WTC11 (cell line): ENCODE results near the gene UQCR10.

Source experiments
- ATF3 ChIP-seq: sonication (generic); formaldehyde crosslinking; conservative IDR thresholded peaks from 2 replicates; pipeline ENCODE4 v1.8.1; 2022; ENCODE audit warnings: mild to moderate bottlenecking, missing genetic modification reagents
- CTCF ChIP-seq: fragments of 200-600 bp; IDR thresholded peaks from 2 replicates; pipeline ENCODE4 v1.8.0; 2022; ENCODE audit warnings: antibody characterized with exemption
- ETV6 ChIP-seq: sonication (generic); formaldehyde crosslinking; IDR thresholded peaks from 2 replicates; pipeline ENCODE4 v1.8.1; 2022; ENCODE audit warnings: mild to moderate bottlenecking, missing genetic modification reagents
- FOXP4 ChIP-seq: sonication (generic); formaldehyde crosslinking; IDR thresholded peaks from 2 replicates; pipeline ENCODE4 v1.8.0; 2022; ENCODE audit warnings: mild to moderate bottlenecking, missing genetic modification reagents
- GABPB1 ChIP-seq: sonication (generic); formaldehyde crosslinking; IDR thresholded peaks from 2 replicates; pipeline ENCODE4 v1.8.1; 2023; ENCODE audit warnings: mild to moderate bottlenecking, missing genetic modification reagents
- NFE2L1 ChIP-seq: sonication (generic); formaldehyde crosslinking; IDR thresholded peaks from 2 replicates; pipeline ENCODE4 v1.8.1; 2023; ENCODE audit warnings: missing genetic modification reagents
- SMAD4 ChIP-seq: sonication (generic); formaldehyde crosslinking; IDR thresholded peaks from 2 replicates; pipeline ENCODE4 v1.8.0; 2022; ENCODE audit warnings: mild to moderate bottlenecking, missing genetic modification reagents
- TEAD4 ChIP-seq: sonication (generic); formaldehyde crosslinking; IDR thresholded peaks from 2 replicates; pipeline ENCODE4 v1.8.0; 2022; ENCODE audit warnings: mild to moderate bottlenecking, missing genetic modification reagents
- USF1 ChIP-seq: sonication (generic); formaldehyde crosslinking; IDR thresholded peaks from 2 replicates; pipeline ENCODE4 v1.8.0; 2022; ENCODE audit warnings: mild to moderate bottlenecking, missing genetic modification reagents
- ZBTB21 ChIP-seq: sonication (generic); formaldehyde crosslinking; IDR thresholded peaks from 2 replicates; pipeline ENCODE4 v1.8.1; 2023; ENCODE audit warnings: mild to moderate bottlenecking, missing genetic modification reagents, borderline replicate concordance
- ZNF121 ChIP-seq: sonication (generic); formaldehyde crosslinking; IDR thresholded peaks from 2 replicates; pipeline ENCODE4 v1.8.0; 2023; ENCODE audit warnings: missing genetic modification reagents
- ZNF281 ChIP-seq: sonication (generic); formaldehyde crosslinking; IDR thresholded peaks from 2 replicates; pipeline ENCODE4 v1.8.0; 2023; ENCODE audit warnings: mild to moderate bottlenecking, missing genetic modification reagents

- TF ChIP-seq CTCF, result no peak
- no peak for TF ChIP-seq ETV6 (CRISPR knock-in tag)
- no peak for TF ChIP-seq ZNF281
- no peak for TF ChIP-seq ATF3 (CRISPR knock-in tag)
- TF ChIP-seq USF1 (CRISPR knock-in tag), result no peak
- no peak for TF ChIP-seq SMAD4 (CRISPR knock-in tag)
- TF ChIP-seq FOXP4 (CRISPR knock-in tag), result no peak
- TF ChIP-seq ZNF121 (CRISPR knock-in tag), result no peak
- TF ChIP-seq ZBTB21 (CRISPR knock-in tag), result no peak
- TF ChIP-seq TEAD4, result no peak
- no peak for TF ChIP-seq GABPB1 (CRISPR knock-in tag)
- TF ChIP-seq NFE2L1 (CRISPR knock-in tag), result no peak
Measured at GRCh38 chr22:29780748-29781676, 13.8 kb downstream of the UQCR10 start.
